Measurements from ENCODE around the gene TRAPPC3.
A peak's percentile ranks its signal among the peaks of the same experiment; 100 is the strongest.

TRAPPC3 gene

DNA sequence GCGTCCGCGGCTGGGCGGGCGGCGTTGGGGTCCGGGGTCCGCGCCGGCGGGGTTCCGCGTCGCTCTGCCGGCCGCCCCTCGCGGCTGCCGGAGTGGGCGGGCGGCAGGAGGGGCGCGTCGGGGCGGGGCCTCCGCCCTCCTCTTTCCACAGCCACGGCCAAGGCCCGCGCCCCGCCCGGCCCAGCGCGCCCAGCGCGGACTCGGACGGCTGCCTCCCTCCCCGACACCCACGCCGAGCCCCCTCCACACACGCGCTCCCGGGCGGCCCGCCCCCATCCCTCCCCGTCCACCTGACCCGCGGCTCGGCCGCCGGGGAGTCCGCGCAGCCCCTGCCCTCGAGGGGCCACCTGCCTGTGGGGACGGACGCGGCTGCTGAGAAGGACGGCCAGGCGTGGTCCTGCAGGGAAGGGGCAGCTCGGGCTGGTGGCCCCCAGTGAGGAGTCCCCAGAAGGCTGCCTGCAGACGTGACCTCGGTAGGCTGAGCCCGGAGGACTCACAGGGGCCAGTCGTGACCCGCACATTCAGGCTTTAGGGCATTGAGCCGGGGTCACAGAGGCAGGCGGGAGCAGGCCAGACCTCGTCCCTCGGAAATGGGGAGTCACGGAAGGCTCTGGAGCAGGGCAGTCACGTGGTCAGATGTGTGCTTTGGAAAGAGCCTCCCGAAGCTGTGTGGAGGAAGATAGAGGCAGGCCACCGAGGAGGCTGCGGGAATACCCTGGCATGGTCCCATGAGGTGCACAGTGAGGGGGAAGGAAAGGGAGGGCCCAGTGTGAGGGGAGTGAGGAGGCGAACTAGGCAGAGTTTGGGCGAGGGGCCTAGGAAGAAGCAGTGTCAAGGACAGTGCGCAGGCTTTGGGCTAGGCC lies 23.9 kb downstream of the TRAPPC3 start, which contains the start of gene COL8A2:
Gene COL8A2, minus strand, starts transcription at position 94 of the 863 bp plus-strand sequence. CDS start 24,980 bp downstream, outside the sequence.
- DNase-seq, result no peak

DNA sequence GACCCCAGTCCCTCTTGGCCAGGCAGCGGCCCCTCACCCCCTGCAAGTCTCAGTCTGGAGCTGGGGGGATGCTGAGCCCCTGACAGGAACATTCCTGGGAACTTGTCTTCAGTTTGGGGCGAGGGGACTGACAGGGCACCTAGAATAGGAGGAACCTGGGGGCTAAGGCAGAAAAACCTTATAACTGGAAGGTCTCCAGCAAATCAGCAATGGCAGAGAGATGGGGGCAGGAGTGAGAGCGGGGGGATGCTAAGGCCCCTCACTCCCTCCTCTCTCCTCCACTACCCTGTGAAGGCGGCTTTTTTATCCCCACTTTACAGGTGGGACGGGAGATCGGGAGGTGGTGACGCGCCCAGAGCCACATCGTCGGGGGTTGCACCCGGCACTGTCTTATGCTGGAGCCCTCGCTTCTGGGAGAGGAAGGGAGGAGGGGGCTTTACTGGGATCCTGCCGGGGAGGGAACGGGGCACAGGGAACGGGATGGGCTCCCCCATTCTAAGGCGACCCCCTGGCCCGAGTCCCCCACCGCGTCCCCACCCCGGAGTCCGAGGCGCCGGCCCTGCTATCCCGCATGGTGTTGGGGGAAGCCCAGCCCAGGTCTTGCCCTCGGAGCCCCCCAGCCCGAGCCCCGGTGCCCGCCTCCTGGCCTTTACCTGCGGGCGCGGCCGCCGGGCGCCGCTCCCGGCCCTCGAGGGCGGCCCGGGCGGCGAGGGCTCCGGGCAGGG lies 24.7 kb downstream of the TRAPPC3 start:
- no peak for DNase-seq

DNA sequence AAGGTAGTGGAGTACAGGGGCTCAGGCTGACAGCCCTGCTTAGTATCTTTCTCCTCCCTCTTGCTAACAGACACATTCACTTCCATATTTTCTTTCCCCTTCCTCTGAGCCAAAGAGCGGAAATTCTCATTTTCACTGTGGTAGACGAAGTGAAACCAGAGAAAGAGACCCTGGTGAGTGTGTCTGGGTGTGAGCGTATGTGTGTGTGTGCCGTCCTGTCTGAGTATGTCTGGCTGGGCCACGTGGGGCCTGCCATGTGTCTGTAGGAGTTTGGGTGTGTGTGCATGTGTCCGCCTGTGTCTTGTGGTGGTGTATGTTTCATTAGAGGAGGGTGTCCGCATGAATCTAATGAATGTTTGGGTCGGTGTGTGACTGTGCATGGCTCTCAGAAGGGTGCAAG lies 25.9 kb downstream of the TRAPPC3 start:
- DNase-seq, result no peak

DNA sequence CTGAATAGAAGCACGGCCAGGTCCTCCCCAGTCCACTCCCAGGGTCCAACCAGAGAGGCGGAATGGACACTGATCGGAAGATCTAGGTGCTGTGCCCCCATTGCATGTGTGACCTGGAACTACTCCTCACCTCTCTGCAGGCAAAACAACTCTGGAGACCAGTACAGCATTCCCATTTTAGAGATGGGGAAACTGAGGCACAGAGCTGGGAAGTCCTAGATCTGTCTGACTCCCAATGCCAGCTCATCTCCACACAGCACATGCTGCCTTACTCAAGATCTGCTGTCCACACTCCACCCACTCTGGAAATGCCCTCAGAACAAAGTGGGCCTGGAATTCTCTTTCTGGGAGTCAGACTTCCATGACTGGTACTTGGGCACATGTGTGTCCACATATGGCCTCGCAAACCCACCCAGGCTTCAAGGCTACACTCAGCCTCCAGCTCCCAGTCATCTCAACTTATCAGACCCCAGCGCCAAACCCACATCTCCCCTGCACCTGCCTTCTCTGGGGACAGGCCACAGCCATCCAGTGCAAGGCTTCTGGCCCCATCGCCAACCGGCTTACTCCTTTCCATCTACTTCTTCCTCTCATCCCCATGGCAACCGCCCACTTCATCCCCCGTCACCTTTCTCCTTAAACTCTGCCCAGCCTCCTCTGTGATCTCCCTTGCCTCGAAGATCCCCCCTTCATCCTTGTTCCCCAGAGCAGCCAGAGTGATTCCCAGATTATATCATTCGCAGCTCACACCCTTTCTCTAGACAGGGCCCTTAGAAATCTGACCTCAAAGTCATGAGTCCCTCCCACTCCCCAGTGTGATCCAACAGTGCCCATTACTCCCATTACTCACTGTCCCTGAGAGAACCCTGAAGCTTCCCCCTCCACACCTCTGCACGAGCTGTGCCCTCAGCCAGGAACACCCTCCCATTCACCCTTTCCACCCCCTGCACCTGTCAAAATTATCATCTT lies 26.9 kb downstream of the TRAPPC3 start:
- DNase-seq, result no peak

DNA sequence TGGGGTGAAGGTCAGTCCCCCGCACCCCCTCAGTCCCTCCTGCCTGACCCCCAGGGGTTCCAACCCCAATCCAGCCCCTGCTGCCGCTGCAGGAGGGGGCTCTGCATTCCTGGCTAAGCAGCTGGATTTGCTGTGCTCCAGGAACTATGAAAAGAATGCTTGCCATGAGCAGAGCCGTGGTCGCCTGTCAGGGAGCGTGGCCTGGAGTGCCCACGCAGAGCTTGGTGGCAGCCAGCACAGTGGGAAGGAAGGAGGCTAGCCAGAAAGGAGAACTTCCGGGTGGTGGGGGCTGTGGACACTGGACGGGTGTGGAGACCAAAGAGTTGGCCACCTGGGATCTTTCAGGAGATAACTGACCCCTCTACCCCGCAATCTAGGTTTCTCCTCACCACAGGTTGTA lies 29.8 kb downstream of the TRAPPC3 start:
- DNase-seq, result no peak

DNA sequence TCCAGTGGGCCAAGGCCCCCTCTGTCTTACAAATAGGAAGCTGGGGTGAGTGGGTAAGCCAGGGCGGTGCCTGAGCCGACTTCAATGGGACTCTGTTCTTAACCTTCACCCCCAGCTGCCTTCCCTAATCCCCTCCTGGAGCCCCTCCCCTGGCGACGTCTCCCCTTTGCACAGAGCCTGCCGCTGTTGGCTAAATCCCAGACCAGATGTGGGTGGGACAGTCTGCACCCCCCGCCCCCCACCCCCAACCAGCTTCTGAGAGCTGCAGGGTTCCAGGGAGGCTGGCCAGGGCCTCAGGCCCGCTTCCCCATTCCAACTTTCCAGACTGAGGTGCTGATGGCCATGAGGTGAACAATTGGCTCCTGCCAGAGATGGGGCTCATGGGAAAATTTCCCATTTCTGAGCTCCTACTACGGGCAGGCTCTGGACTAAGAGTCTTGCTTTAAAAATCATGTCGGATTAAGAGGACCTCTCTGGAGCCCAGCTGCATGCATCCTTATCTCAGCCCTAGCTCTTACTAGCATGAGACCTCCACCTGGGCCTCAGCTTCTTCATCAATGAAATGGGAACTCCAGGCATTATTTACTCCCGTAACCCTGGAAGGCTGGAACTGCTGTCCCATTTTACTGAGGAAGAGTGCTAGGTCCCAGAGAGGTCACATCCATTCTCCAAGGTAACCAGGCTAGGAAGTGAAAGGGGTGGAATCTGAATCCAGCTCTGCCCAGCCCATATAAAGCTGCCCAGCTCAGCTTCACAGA lies 30.7 kb downstream of the TRAPPC3 start:
- DNase-seq, result no peak

DNA sequence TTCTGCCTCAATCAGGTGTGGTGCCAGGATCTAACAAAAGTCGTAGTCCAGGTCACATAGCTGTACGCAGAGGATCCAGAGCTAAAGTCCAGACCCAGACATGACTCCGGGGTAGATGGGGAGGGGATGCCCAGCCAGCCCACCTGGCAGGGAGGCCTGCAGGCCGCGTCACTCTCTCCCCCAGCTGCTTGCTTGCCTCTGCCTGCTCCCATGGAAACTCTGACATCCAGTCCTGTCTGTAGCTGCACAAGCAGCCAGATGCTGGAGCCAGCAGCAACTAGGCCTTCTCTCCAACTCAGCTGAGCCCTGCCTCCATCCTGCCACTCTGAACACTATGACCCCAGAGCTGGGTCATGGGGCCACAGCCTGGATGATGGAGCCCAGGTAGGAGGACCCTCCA lies 32.4 kb downstream of the TRAPPC3 start:
- DNase-seq, result no peak

DNA sequence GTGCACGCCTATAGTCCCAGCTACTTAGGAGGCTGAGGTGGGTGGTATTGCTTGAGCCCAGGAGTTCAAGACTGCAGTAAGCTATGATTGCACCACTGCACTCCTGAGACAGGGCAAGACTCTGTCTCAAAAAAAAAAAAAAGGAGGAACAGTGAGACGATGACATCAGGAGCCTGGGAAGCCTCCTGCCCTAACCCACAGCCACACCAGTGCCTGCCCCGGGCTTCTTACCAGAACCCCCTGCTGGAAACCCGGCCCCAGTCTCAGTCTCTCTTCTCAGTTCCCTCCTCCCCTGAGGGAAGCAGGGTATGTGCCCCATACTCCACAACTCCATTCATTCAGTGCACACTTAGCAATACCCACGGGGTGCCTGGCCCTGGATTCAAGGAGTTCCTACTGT lies 33.4 kb downstream of the TRAPPC3 start:
- DNase-seq, result no peak

DNA sequence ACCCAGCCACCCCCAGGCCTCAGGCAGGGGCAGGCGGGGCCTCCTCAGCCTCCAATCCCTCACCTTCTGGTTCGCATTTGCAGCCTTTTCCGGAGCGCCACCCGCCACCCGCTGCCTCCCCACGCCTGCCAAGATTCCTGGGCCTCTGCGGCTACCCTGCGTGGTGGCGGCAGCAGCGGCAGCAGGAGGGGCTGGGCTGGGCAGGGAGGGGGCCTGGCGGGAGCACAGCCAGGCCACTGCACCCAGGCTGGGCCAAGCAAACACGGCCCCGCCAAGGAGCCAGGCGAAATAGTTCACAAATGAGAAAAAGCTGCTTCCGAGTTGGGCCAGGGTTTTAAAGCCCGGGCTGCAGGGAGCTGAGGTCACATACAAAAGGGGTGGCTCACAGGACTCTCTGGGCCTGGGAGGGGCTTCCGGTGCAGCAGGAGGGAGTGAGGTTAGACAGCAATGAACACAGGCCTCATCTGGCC lies 34.1 kb downstream of the TRAPPC3 start:
- no peak for DNase-seq

DNA sequence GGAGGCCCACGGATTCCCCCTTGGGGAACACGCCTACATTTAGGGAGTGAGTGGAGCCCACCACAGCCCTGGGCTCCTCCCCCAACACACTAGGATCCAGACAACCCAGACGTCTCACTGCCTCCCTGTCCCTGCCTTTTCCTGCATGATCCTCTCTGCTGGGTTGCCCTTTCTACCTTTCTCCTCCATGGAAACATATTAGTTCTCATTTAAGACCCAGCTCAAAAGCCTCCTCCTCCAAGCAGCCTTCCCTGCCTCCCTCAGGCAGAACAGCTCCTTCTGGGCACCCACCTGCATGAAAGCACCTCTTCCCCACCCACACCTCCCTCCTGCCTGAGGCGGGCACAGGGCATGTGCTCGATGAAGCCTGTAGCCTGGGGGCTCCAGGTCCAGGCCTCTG lies 34.9 kb downstream of the TRAPPC3 start:
- no peak for DNase-seq

DNA sequence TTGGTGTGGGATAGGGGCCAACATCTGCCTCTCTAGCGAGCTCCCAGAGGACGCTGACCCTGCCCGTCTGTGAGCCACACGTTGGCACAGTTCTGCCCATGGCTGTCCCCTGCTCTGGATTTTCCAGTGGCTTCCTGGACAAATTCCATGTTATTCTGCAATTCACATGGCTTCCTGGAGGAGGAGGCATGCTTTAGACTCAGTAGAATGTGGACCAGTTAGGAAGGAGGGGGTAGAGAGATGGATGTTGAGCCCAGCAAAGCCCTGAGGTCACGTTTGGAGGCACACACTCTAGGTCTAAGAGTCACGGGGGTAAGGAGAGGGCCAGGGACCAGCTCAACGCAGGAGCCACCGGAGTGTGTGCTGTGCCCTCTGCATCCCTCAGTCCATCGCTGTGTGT lies 36.5 kb downstream of the TRAPPC3 start:
- DNase-seq, result no peak

DNA sequence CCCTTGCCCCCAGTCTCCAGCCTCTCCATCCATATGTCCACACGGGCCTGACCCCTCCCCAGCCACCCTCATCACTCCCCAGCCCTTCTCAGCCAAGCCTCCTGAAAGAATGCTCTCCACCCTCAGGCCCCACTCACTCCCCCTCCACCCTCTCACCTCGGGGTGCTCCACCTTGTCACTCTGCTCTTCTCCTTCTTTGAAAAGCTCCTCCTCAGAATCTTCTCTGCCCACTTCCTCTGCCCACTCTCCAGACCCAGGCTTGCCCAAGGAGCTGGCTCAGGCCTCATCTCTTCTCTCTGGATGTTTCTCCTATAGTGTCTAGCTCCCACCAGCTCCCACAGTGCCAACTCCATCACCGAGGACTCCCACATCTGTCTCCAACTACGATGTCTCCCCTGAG lies 38.1 kb downstream of the TRAPPC3 start:
- no peak for DNase-seq

DNA sequence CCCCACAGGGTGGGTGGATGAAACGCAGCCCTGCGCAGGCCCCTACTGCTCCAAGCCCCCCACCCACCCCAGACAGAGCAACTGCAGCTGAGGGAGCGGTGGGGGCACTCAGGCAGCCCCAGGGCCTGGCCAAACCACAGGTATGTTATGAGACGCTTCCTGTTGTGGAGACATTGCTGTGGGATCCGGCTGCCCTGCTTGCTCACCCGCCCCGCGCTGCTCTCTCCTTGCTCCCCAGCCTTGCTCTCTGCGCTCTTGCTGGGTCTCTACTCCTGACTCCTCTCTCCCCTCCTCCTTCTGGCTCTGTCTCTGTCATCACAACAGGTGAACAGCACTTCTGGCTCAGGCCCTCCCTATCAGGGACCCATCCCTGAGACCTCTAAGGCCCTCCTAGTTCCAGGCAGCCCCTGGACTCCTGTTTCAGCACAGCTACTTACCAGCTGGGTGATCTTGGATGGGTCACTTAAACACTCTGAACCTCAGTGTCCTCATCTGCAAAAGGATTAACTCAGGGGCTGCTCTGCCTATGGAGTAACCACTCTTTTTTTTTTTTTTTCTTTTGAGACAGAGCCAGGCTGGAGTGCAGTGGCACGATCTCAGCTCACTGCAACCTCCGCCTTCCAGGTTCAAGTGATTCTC lies 40.1 kb downstream of the TRAPPC3 start:
- no peak for DNase-seq

DNA sequence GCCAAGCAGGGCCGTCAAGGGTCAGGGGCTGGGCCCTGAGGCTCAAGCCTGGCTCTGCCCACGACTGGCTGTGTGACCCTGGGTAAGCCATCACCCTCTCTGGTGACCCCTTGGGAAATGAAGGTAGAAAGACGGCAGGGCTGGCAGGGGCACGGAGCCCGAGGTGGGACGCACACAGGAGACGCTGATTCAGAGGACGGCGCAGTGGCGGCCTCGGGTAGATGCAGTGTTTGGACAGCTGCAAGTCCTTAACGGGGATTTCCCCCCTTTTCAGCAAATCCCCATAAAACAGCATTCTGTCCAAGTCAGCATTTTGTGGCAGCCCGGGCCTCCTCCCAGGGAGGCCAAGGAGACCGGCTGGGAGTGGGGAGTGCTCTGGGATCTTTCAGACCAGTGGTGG lies 41.0 kb downstream of the TRAPPC3 start:
- DNase-seq, result no peak

DNA sequence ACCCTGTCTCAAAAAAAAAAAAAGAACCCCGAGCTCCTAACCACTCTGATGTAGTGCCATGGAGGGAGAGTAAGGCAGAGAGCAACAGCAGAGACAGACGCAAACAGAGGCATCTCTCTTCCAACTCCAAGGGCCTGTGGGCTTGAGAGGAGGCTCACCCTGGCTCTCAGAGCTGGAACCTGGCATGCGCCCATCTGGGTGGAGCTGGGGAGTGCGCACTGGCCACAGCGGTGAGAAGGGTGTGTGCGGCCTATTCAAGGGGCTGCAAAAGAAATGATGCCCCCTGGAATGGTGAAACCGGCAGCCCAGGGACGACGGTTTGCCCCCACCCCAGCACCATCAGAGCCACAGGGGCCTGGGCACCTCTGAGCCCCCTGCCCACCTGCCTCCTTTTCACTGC lies 41.9 kb downstream of the TRAPPC3 start:
- DNase-seq, result no peak

DNA sequence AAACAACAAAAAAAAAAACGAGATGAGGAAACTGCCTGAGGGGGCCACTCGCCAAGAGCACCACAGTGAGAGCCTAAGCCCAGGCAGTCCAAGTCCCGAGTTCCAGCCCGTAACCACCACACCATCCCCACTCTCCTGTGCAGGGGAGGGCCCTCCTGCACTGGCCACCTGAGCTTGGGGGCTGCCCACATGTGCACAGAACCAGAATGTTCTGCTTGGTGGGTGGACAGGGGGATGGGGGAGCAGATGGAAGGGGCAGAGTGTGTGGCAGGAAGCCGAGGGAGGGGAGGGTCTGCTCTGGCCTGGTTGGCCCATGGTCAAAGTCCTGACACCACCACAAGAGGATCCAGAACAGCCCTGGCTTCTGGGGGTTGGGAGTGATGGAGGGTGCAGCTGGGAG lies 43.0 kb downstream of the TRAPPC3 start:
- DNase-seq, result no peak

DNA sequence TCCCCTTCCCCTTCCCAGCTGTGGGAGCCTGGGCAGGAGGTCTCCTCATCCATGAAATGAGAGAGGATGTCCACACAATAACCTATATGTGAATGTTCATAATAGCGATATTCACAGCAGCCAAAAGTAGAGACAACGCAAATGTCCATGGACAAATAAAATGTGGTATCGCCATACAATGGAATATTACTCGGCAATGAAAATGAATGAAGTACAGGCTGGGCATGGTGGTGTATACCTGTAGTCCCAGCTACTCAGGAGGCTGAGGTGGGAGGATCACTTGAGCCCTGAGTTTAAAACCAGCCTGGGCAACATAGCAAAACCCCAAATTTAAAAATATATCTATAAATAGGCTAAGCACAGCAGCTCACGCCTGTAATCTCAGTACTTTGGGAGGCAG lies 47.7 kb downstream of the TRAPPC3 start:
- DNase-seq, result no peak

DNA sequence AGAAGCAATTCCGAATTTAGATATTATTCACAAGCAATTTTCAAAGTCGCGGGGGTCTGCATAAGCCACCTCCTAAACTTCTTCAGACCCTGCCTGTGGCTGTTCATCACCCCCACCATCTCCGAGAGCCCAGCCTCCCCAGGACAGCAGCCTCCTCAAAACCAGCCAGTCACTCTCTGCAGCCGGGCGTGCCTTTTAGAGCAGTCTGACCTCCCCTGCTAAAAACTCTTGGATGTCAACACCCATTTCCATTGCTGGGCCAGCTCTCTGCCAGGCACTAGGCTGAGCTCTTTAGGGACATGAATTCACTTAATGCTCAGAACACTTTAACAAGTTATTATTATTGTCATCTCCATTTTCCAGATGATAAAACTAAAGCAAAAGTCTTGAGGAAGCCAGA lies 48.9 kb downstream of the TRAPPC3 start:
- DNase-seq, result no peak

DNA sequence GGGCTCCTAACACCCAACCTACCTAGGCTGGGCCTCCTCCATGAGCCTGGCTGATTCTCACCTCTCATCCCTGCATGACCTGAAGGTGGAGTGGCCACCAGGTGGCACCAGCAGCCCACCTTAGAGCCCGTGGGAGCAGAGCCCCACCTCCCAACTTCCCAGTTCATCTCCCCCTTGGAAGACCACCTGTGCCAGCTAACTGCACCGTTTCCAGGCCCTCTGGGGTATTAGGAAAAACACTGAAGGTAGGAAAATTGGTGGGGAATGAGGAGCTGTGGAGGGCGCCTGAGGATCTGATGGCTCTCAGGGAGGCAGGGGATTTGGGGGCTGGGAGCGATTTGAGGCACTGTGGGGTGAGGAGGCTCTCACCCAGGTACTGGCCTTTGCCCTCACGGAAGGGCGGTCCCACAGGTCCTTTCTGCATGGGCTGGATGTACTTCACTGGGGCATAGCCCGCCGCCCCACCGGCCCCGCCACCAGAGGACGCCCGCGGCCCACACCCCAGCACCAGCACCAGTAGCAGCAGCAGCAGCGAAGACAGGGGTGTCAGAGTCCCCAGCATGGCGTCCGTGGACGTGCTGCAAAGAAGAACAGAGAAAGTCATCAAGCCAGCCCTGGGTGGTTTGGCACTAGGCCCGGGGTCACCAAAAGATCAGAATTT lies 49.5 kb downstream of the TRAPPC3 start:
- peak; percentile 48 for DNase-seq

DNA sequence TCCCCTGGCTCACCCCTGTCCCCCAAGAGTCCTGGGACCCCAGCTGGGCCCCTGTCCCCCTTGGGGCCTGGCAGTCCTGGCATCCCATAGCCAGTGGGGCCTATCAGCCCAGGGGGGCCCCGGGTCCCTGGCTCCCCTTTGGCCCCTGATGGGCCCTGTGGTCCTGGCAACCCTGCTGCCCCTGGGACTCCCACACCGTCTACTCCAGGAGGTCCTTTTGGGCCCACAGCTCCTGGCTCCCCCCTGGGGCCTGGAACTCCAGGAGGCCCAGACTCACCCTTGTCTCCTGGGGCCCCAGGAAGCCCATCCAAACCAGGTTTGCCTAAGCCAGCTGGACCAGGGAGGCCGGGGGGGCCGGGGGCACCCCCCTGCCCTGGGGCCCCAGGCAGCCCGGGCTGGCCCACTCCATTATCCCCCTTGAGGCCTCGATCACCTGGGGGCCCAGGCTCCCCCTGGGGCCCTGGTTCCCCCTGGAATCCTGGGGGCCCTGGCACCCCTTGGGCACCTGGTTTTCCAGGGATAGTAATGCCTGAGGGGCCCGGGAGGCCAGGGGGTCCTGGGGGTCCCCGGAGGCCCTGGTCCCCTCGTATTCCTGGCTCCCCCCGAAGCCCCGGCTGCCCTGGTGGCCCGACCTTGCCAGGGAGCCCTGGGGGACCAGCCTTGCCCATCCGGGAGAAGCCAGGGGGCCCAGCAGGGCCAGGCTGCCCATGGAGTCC lies 50.5 kb downstream of the TRAPPC3 start:
- DNase-seq, result no peak

All from NCI-H1105 (cell line).